IMR-90 (cell line): ENCODE measurements around the gene KY. TPM values are rescaled to one million over a fixed set of nuclear protein-coding genes. Genes with fewer than 3 reads are reported as not detected.

Experiments used
- ATAC-seq: fragments of 200-7000 bp; cut with Tn5 transposase; 2 replicates; pipeline ENCODE4 v1.9.1; 2020; ENCODE audit warnings: low read depth, mild to moderate bottlenecking, moderate library complexity
- BruUV-seq: library from RNA; stranded (reverse); fragments of 400-500 nt; replicated peaks from 2 replicates; lab custom pipeline; 2021; lab: Mats Ljungman, UMichigan
- CTCF ChIA-PET: fragments of 300-600 bp; formaldehyde crosslinking; extraction: SDS; loops from one replicate; lab custom pipeline; 2021; ENCODE audit warnings: antibody characterized with exemption; lab: Yijun Ruan, JAX
- POLR2A ChIA-PET: fragments of 300-600 bp; sonication (Branson Sonifier 250); formaldehyde crosslinking; loops from one replicate; lab custom pipeline; 2022; ENCODE audit warnings: antibody characterized with exemption; ENCODE audit not compliant: unreplicated experiment; lab: Charles Lee
- DNase-seq: peaks from one replicate; pipeline ENCODE4 v3.0.0; 2013
- H2AFZ ChIP-seq: replicated peaks from 2 replicates; pipeline ENCODE3; 2013; ENCODE audit warnings: low read length, mild to moderate bottlenecking; ENCODE audit not compliant: poor library complexity
- H2AK5ac ChIP-seq: 2 replicates; pipeline ENCODE4 v1.6.1; 2013; ENCODE audit warnings: low read depth, low read length, inconsistent platforms
- H2AK9ac ChIP-seq: replicated peaks from 2 replicates; pipeline ENCODE3; 2013; ENCODE audit warnings: mild to moderate bottlenecking, low read depth, low read length, moderate library complexity; ENCODE audit not compliant: poor library complexity
- H2BK120ac ChIP-seq: 2 replicates; pipeline ENCODE4 v1.6.1; 2013; ENCODE audit warnings: low read depth, low read length, inconsistent platforms
- H2BK15ac ChIP-seq: 3 replicates; pipeline ENCODE4 v1.6.1; 2013; ENCODE audit warnings: low read depth, low read length, inconsistent platforms
- H2BK20ac ChIP-seq: 2 replicates; pipeline ENCODE4 v1.6.1; 2013; ENCODE audit warnings: low read depth, mild to moderate bottlenecking, inconsistent platforms, low read length, moderate library complexity
- H2BK5ac ChIP-seq: 2 replicates; pipeline ENCODE4 v1.6.1; 2013; ENCODE audit warnings: mild to moderate bottlenecking, low read depth, low read length, inconsistent platforms; ENCODE audit not compliant: poor library complexity, severe bottlenecking
- H3K14ac ChIP-seq: replicated peaks from 2 replicates; pipeline ENCODE4 v1.6.1; 2013; ENCODE audit warnings: low read depth, low read length, inconsistent platforms
- H3K18ac ChIP-seq: 2 replicates; pipeline ENCODE4 v1.6.1; 2013; ENCODE audit warnings: low read depth, low read length, control low read depth
- H3K23ac ChIP-seq: 2 replicates; pipeline ENCODE4 v1.6.1; 2013; ENCODE audit warnings: low read depth, low read length, inconsistent platforms
- H3K27ac ChIP-seq: 2 replicates; pipeline ENCODE4 v1.5.1; 2013; ENCODE audit warnings: mild to moderate bottlenecking, control low read depth, low read length; ENCODE audit not compliant: insufficient read depth
- H3K27me3 ChIP-seq: 2 replicates; pipeline ENCODE4 v1.6.1; 2013; ENCODE audit warnings: low read length; ENCODE audit not compliant: control insufficient read depth, insufficient read depth
- H3K36me3 ChIP-seq: 2 replicates; pipeline ENCODE4 v1.6.1; 2013; ENCODE audit warnings: low read length, mixed read lengths; ENCODE audit not compliant: control insufficient read depth, insufficient read depth
- H3K4ac ChIP-seq: 2 replicates; pipeline ENCODE4 v1.6.1; 2013; ENCODE audit warnings: low read depth, low read length, inconsistent platforms
- H3K4me1 ChIP-seq: 2 replicates; pipeline ENCODE4 v1.6.1; 2013; ENCODE audit warnings: low read length, mixed read lengths; ENCODE audit not compliant: control insufficient read depth, insufficient read depth
- H3K4me2 ChIP-seq: 2 replicates; pipeline ENCODE4 v1.6.1; 2013; ENCODE audit warnings: low read depth, mild to moderate bottlenecking, control low read depth, low read length, moderate library complexity
- H3K4me3 ChIP-seq: 2 replicates; pipeline ENCODE4 v1.5.1; 2013; ENCODE audit warnings: low read depth, mild to moderate bottlenecking, control low read depth, low read length, moderate library complexity; ENCODE audit not compliant: insufficient read depth
- H3K56ac ChIP-seq: 2 replicates; pipeline ENCODE4 v1.6.1; 2013; ENCODE audit warnings: low read length, inconsistent platforms; ENCODE audit not compliant: insufficient read depth; ENCODE audit errors: extremely low read depth
- H3K79me1 ChIP-seq, 2 experiments: 2 replicates each; pipeline ENCODE4 v1.6.1; 2013; ENCODE audit warnings: low read length in 2 of 2, inconsistent platforms in 1 of 2, low read depth in 1 of 2
- H3K9ac ChIP-seq: 2 replicates; pipeline ENCODE4 v1.6.1; 2013; ENCODE audit warnings: low read depth, low read length, control low read depth
- H3K9me1 ChIP-seq: 2 replicates; pipeline ENCODE4 v1.6.1; 2013; ENCODE audit warnings: low read length, inconsistent platforms; ENCODE audit not compliant: insufficient read depth
- H3K9me3 ChIP-seq: 2 replicates; pipeline ENCODE4 v1.6.1; 2013; ENCODE audit warnings: low read length; ENCODE audit not compliant: control insufficient read depth, insufficient read depth
- H4K20me1 ChIP-seq: 2 replicates; pipeline ENCODE4 v1.6.1; 2013; ENCODE audit warnings: low read length, inconsistent platforms; ENCODE audit not compliant: insufficient read depth
- H4K5ac ChIP-seq: 2 replicates; pipeline ENCODE4 v1.6.1; 2013; ENCODE audit warnings: mild to moderate bottlenecking, low read depth, low read length, control low read depth
- H4K8ac ChIP-seq, 2 experiments: 2 replicates each; pipeline ENCODE4 v1.6.1; 2013; ENCODE audit warnings: low read depth in 2 of 2, low read length in 2 of 2, control low read depth in 1 of 2, inconsistent platforms in 1 of 2
- H4K91ac ChIP-seq: 2 replicates; pipeline ENCODE4 v1.6.1; 2013; ENCODE audit warnings: low read depth, low read length, inconsistent platforms; ENCODE audit not compliant: insufficient read depth
- CEBPB ChIP-seq: IDR thresholded peaks from 2 replicates; pipeline ENCODE4 v1.6.1; 2012; ENCODE audit warnings: low read depth, low read length, improper control_type of control experiment
- CHD1 ChIP-seq: IDR thresholded peaks from 2 replicates; pipeline ENCODE4 v1.6.1; 2012; ENCODE audit warnings: low read depth, low read length, improper control_type of control experiment
- MAZ ChIP-seq: IDR thresholded peaks from 2 replicates; pipeline ENCODE4 v1.6.1; 2012; ENCODE audit warnings: low read depth, mild to moderate bottlenecking, low read length, improper control_type of control experiment, moderate library complexity, borderline replicate concordance
- MXI1 ChIP-seq: IDR thresholded peaks from 2 replicates; pipeline ENCODE4 v1.6.1; 2012; ENCODE audit warnings: low read depth, mild to moderate bottlenecking, low read length, moderate library complexity, borderline replicate concordance
- NFE2L2 ChIP-seq: fragments of 150-350 bp; IDR thresholded peaks from 2 replicates; pipeline ENCODE4 v1.6.1; 2016; ENCODE audit warnings: low read depth, mild to moderate bottlenecking, low read length
- POLR2A ChIP-seq: IDR thresholded peaks from 2 replicates; pipeline ENCODE4 v1.6.1; 2012; ENCODE audit warnings: mild to moderate bottlenecking, low read depth, low read length
- RAD21 ChIP-seq: IDR thresholded peaks from 2 replicates; pipeline ENCODE4 v1.6.1; 2012; ENCODE audit warnings: low read length, improper control_type of control experiment
- RCOR1 ChIP-seq: IDR thresholded peaks from 2 replicates; pipeline ENCODE4 v1.6.1; 2012; ENCODE audit warnings: mild to moderate bottlenecking, low read length, improper control_type of control experiment; ENCODE audit not compliant: insufficient replicate concordance
- RFX5 ChIP-seq: IDR thresholded peaks from 2 replicates; pipeline ENCODE4 v1.8.0; 2012; ENCODE audit warnings: low read depth, mild to moderate bottlenecking, low read length, moderate library complexity
- SMC3 ChIP-seq: fragments of 150-350 bp; IDR thresholded peaks from 2 replicates; pipeline ENCODE4 v1.6.1; 2016; ENCODE audit warnings: low read depth, mild to moderate bottlenecking, antibody characterized with exemption, low read length, moderate library complexity
- WGBS, 2 experiments: methylation state at CpG; one replicate each; pipeline versions ENCODE4 v1.1.5 to v1.1.7; 2013; ENCODE audit warnings: missing lambda C conversion rate in 2 of 2; ENCODE audit not compliant: insufficient read length in 1 of 2; ENCODE audit errors: extremely low coverage in 2 of 2; 5-methylcytosine and 5-hydroxymethylcytosine counted together
- dilution Hi-C: fragments of 300-500 bp; cut with HindIII; formaldehyde crosslinking; loops from one replicate; pipeline ENCODE4 v1.14.3; 2018; ENCODE audit warnings: low sequenced_read_pairs; ENCODE audit not compliant: unreplicated experiment
- in situ Hi-C: fragments of 300-500 bp; cut with MboI; formaldehyde crosslinking; loops from 3 replicates; pipeline ENCODE4 v1.14.3; 2019; ENCODE audit warnings: low sequenced_read_pairs, inconsistent platforms, mixed read lengths
- intact Hi-C: fragments of 100-400 bp; cut with micrococcal nuclease; formaldehyde crosslinking; loops from 2 replicates; pipeline ENCODE4 v1.10.0; 2022
- polyA plus RNA-seq, 3 experiments: library from polyadenylated mRNA; depleted of rRNA; stranded (reverse); fragments of >200 nt; gene quantifications; 2 replicates each; pipeline ENCODE4 v1.2.3, GENCODE V29; 2012; ENCODE audit warnings: low replicate concordance in 1 of 3
- total RNA-seq: library from RNA; depleted of rRNA; stranded (reverse); fragments of >200 nt; gene quantifications from 2 replicates; pipeline ENCODE4 v1.2.3, GENCODE V29; 2012
- TF ChIP-seq, protein P1 (sequence below): fragments of 150-350 bp; IDR thresholded peaks from 2 replicates; pipeline ENCODE4 v1.6.1; 2016; ENCODE audit warnings: low read depth, mild to moderate bottlenecking, low read length, moderate library complexity, borderline replicate concordance
- TF ChIP-seq, protein P2 (sequence below): fragments of 150-350 bp; IDR thresholded peaks from 2 replicates; pipeline ENCODE4 v1.6.1; 2017; ENCODE audit warnings: mild to moderate bottlenecking, antibody characterized with exemption, low read length, low read depth

KY gene
- total and polyA plus RNA-seq, 2 of the 4 experiments (the other 2 are of a cell fraction), result under 0.01 to 0.09 TPM

DNA sequence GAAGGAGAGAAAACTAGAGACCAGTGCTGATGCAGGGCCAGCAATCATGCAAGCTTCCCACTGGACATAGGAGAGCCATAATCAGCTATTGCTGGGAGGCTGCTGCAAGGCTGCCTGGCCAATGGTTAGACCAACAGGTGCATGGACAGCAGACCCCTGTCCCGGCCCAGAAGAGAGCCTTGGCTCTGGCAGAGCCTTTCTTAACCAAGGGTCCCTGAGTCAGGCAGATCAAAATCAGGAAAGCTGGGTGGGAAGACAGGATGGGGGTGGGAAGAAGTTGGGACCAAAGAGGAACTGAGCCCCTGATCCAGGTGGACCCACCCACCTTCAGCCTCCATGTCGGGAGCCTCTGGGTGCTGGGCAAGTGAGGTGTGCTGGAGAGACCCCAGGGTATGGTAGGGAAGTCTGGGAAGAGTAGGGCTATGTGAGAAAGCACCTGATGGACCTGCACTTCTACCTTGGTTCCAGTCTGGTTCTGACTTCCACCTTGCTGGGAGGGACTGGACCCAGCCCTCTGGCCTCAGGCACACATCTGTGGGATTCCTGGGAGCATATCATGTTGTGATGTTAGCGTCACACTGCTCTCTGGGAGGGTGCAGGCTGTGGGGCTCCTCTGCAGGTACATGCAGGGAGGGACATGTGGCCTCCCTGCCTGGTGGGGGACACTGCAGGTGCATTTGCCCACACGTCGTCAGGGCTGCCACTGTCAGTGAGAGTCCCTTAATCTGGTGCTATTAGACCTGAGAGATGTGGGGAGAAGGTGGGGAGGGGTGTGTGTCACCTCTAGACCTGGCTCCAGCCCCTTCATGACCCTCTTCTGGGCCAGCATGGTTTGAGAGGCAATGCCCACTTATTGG lies 24.7 kb downstream of the KY start:
- 60% methylated on average over 2 of the region's 5 CpGs; no CpG with 5 or more reads in 1 of the 2 experiments for WGBS, 2 experiments
- intact Hi-C loops, result no loop called here
- no peak overlapping the region for H3K4me2 ChIP-seq
- no peak overlapping the region for H4K5ac ChIP-seq
- H3K9me3 ChIP-seq, result no peaks in the 10 kb centered on the region
- ChIA-PET POLR2A (no interaction called here), CTCF (no interaction called here)
- H4K91ac ChIP-seq, result no peak overlapping the region
- H3K27me3 ChIP-seq, result peaks cover 3% of the 10 kb centered on the region
- no peak overlapping the region for H3K4me3 ChIP-seq
- H3K36me3 ChIP-seq, result no peaks in the 10 kb centered on the region
- H2BK15ac ChIP-seq, result no peak overlapping the region
- ATAC-seq, result no peak
- no peak overlapping the region for H3K56ac ChIP-seq
- H3K9me1 ChIP-seq, result no peaks in the 10 kb centered on the region; the same call in 1 of the 2 replicates
- H2AFZ ChIP-seq, result no peak overlapping the region
- H3K4ac ChIP-seq, result no peak overlapping the region
- no peak overlapping the region for H3K23ac ChIP-seq
- H3K14ac ChIP-seq, result no peak overlapping the region
- no peak overlapping the region for H3K9ac ChIP-seq
- DNase-seq, result no peak
- no peaks in the 10 kb centered on the region for H3K4me1 ChIP-seq
- no TSS peak for BruUV-seq
- H2AK5ac ChIP-seq, result no peak overlapping the region
- in situ Hi-C loops, result no loop called here
- H3K79me1 ChIP-seq, result no peaks in the 10 kb centered on the region
- H4K20me1 ChIP-seq, result no peaks in the 10 kb centered on the region
- no peak overlapping the region for H4K8ac ChIP-seq
- peak overlapping the region; percentile 42 for H2AK9ac ChIP-seq
- H3K18ac ChIP-seq, result no peak overlapping the region
- H3K27ac ChIP-seq, result no peak overlapping the region
- no peak overlapping the region for H2BK20ac ChIP-seq
- TF ChIP-seq MAZ (no peak), NFE2L2 (no peak), POLR2A (no peak), RCOR1 (no peak), RFX5 (no peak), SMC3 (no peak), CEBPB (no peak), CHD1 (no peak), RAD21 (no peak), MXI1 (no peak)
- TF ChIP-seq, protein P1, sequence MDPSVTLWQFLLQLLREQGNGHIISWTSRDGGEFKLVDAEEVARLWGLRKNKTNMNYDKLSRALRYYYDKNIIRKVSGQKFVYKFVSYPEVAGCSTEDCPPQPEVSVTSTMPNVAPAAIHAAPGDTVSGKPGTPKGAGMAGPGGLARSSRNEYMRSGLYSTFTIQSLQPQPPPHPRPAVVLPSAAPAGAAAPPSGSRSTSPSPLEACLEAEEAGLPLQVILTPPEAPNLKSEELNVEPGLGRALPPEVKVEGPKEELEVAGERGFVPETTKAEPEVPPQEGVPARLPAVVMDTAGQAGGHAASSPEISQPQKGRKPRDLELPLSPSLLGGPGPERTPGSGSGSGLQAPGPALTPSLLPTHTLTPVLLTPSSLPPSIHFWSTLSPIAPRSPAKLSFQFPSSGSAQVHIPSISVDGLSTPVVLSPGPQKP, result no peak
- TF ChIP-seq, protein P2, sequence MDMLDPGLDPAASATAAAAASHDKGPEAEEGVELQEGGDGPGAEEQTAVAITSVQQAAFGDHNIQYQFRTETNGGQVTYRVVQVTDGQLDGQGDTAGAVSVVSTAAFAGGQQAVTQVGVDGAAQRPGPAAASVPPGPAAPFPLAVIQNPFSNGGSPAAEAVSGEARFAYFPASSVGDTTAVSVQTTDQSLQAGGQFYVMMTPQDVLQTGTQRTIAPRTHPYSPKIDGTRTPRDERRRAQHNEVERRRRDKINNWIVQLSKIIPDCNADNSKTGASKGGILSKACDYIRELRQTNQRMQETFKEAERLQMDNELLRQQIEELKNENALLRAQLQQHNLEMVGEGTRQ, result no peak
- no peak overlapping the region for H2BK120ac ChIP-seq
- no peak overlapping the region for H2BK5ac ChIP-seq
- dilution Hi-C loops, result no loop called here
